ENCODE data around the gene ARMC5.

- TF ChIP-seq CTCF (IDR thresholded peaks at IDR 0.05; ENCODE audit: low read depth, low read length, poor library complexity, severe bottlenecking), result no peak
- TF ChIP-seq EZH2phosphoT487 (IDR thresholded peaks at IDR 0.05; ENCODE audit: borderline replicate concordance, low read length), result no peak
Measured at GRCh38 chr16:31461921-31462804, 2.9 kb downstream of the ARMC5 start.
